Mesendoderm (in vitro differentiated cells): ENCODE data around the gene DAPL1.
"Not testable (repeated sequence)": the region's sequence is repeated elsewhere in the genome, so short reads cannot be mapped to it uniquely, and the experiment has no call there.

ENCODE experiments used
- DNase-seq: peaks from one replicate; pipeline ENCODE4 v3.0.0; 2013
- H2AK5ac ChIP-seq: 2 replicates; pipeline ENCODE4 v1.6.1; 2013; ENCODE audit warnings: low read length, inconsistent platforms
- H2BK120ac ChIP-seq: 2 replicates; pipeline ENCODE4 v1.6.1; 2013; ENCODE audit warnings: low read depth, mild to moderate bottlenecking, low read length, moderate library complexity, mixed read lengths
- H2BK15ac ChIP-seq: replicated peaks from 2 replicates; pipeline ENCODE4 v1.6.1; 2013; ENCODE audit warnings: low read depth, mild to moderate bottlenecking, moderate library complexity
- H2BK5ac ChIP-seq: 2 replicates; pipeline ENCODE4 v1.6.1; 2013; ENCODE audit warnings: low read length, inconsistent platforms
- H3K18ac ChIP-seq: 2 replicates; pipeline ENCODE4 v1.6.1; 2013; ENCODE audit warnings: mild to moderate bottlenecking, low read length, mixed read lengths
- H3K23ac ChIP-seq: one replicate; pipeline ENCODE4 v1.6.1; 2013; ENCODE audit warnings: low read length
- H3K27ac ChIP-seq: 2 replicates; pipeline ENCODE4 v1.5.1; 2013; ENCODE audit warnings: low read depth, mild to moderate bottlenecking, inconsistent platforms, low read length, moderate library complexity
- H3K27me3 ChIP-seq: 2 replicates; pipeline ENCODE4 v1.6.1; 2013; ENCODE audit warnings: low read length, control low read depth, mild to moderate bottlenecking, inconsistent platforms; ENCODE audit not compliant: insufficient read depth, poor library complexity
- H3K36me3 ChIP-seq: 2 replicates; pipeline ENCODE4 v1.6.1; 2013; ENCODE audit warnings: low read length, inconsistent platforms; ENCODE audit not compliant: control insufficient read depth, insufficient read depth
- H3K4ac ChIP-seq: one replicate; pipeline ENCODE4 v1.6.1; 2013; ENCODE audit warnings: low read depth, mild to moderate bottlenecking, low read length, moderate library complexity
- H3K4me1 ChIP-seq: 2 replicates; pipeline ENCODE4 v1.6.1; 2013; ENCODE audit warnings: low read depth, low read length, inconsistent platforms; ENCODE audit not compliant: control insufficient read depth
- H3K4me2 ChIP-seq: 2 replicates; pipeline ENCODE4 v1.6.1; 2013; ENCODE audit warnings: low read length
- H3K4me3 ChIP-seq: 2 replicates; pipeline ENCODE4 v1.5.1; 2013; ENCODE audit warnings: mild to moderate bottlenecking, low read length
- H3K56ac ChIP-seq: one replicate; pipeline ENCODE4 v1.6.1; 2013; ENCODE audit warnings: low read length
- H3K79me1 ChIP-seq: 2 replicates; pipeline ENCODE4 v1.6.1; 2013; ENCODE audit warnings: low read length, inconsistent platforms
- H3K79me2 ChIP-seq: 2 replicates; pipeline ENCODE4 v1.6.1; 2013; ENCODE audit warnings: mild to moderate bottlenecking, low read length; ENCODE audit not compliant: control insufficient read depth, insufficient read depth
- H3K9ac ChIP-seq: 2 replicates; pipeline ENCODE4 v1.6.1; 2013; ENCODE audit warnings: low read length, inconsistent platforms
- H4K5ac ChIP-seq: one replicate; pipeline ENCODE4 v1.6.1; 2013; ENCODE audit warnings: low read length
- H4K8ac ChIP-seq: one replicate; pipeline ENCODE4 v1.6.1; 2013; ENCODE audit warnings: low read depth, mild to moderate bottlenecking, control low read depth, low read length, moderate library complexity
- WGBS: extraction: QIAGEN DNeasy Blood & Tissue Kit; methylation state at CpG from one replicate; pipeline ENCODE4 v1.1.7; 2013; ENCODE audit warnings: low lambda C conversion rate, missing lambda C conversion rate; ENCODE audit not compliant: insufficient coverage; ENCODE audit errors: extremely low coverage; 5-methylcytosine and 5-hydroxymethylcytosine counted together

The DAPL1 gene

DNA sequence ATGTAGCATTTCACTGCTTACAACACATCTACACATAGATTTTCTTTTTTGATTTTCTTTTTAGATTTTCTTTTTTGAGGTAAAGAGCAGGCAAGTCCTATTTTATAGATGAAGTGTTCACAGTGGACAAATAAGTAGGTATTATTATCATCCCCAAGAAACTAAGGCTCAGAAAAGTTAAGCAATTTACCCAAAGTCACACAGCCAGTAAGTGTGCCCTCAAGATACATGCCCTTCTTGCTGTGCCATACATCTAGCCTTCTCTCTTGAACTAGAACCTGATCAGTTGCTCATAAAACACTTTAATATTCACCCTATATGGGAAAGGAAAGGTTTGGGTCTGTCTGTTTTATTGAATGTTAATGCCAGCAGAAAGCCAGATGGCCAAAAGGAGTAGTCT is 50.3 kb downstream of the DAPL1 start:
- Histone ChIP-seq H3K4me1 (peaks cover 6% of the 10 kb centered on the region), H4K8ac (no peak overlapping the region), H3K4me2 (no peak overlapping the region), H4K5ac (no peak overlapping the region), H3K4ac (no peak overlapping the region), H3K56ac (no peak overlapping the region), H2BK120ac (no peak overlapping the region), H3K79me2 (no peaks in the 10 kb centered on the region), H2BK5ac (no peak overlapping the region), H3K23ac (no peak overlapping the region), H3K9ac (no peak overlapping the region), H3K79me1 (no peaks in the 10 kb centered on the region), H3K4me3 (no peak overlapping the region), H2AK5ac (no peak overlapping the region), H3K27ac (no peak overlapping the region), H2BK15ac (no peak overlapping the region), H3K36me3 (no peaks in the 10 kb centered on the region), H3K27me3 (no peaks in the 10 kb centered on the region), H3K18ac (no peak overlapping the region)
- DNase-seq, result no peak

DNA sequence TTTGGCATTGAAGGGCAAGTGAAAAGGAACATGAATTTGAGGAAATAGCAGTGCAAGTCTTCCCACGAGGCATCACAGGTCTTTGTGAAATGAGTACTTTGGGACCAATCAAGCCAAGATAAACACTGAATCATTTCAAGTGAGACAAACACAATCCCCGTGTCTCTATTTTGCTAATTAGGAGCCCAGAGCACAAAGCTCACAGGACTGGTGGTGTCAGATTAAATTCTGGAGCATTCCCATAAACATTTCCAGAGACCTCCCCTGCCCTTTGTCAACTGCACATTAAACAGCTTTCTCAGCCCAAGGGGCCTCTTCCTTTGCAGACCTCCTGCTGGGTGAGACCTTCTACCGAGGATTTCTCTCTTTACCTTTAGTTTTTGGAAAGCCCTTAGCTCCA is 50.7 kb downstream of the DAPL1 start:
- no peaks in the 10 kb centered on the region for H3K27me3 ChIP-seq
- no peak overlapping the region for H4K5ac ChIP-seq
- no peak overlapping the region for H3K4me3 ChIP-seq
- H3K4me2 ChIP-seq, result no peak overlapping the region
- H3K4me1 ChIP-seq, result peaks cover 6% of the 10 kb centered on the region
- H4K8ac ChIP-seq, result no peak overlapping the region
- H3K27ac ChIP-seq, result no peak overlapping the region
- no peak overlapping the region for H3K23ac ChIP-seq
- no CpG with 5 or more reads among the region's 3 CpGs for WGBS
- no peaks in the 10 kb centered on the region for H3K79me2 ChIP-seq
- H3K4ac ChIP-seq, result no peak overlapping the region
- peak; percentile 8 for DNase-seq
- no peak overlapping the region for H3K56ac ChIP-seq
- H3K79me1 ChIP-seq, result no peaks in the 10 kb centered on the region
- no peak overlapping the region for H3K9ac ChIP-seq
- no peak overlapping the region for H2AK5ac ChIP-seq
- no peak overlapping the region for H2BK15ac ChIP-seq
- H3K18ac ChIP-seq, result peak overlapping the region; percentile 4
- H2BK120ac ChIP-seq, result no peak overlapping the region
- no peak overlapping the region for H2BK5ac ChIP-seq
- no peaks in the 10 kb centered on the region for H3K36me3 ChIP-seq

GRCh38 chr2:158847526-158847925 is 52.4 kb downstream of the DAPL1 start:
- H2BK15ac ChIP-seq, H3K23ac ChIP-seq, H2BK5ac ChIP-seq, H3K18ac ChIP-seq, H3K9ac ChIP-seq, H4K5ac ChIP-seq, H3K79me1 ChIP-seq, H3K4me2 ChIP-seq, H2BK120ac ChIP-seq, H3K4me1 ChIP-seq, H3K4ac ChIP-seq, H3K4me3 ChIP-seq, H3K27me3 ChIP-seq, H3K79me2 ChIP-seq, H3K27ac ChIP-seq, H4K8ac ChIP-seq, H2AK5ac ChIP-seq, H3K56ac ChIP-seq, H3K36me3 ChIP-seq: not testable (repeated sequence)
- no CpG with 5 or more reads among the region's 2 CpGs for WGBS
- peak; percentile 23 for DNase-seq

DNA sequence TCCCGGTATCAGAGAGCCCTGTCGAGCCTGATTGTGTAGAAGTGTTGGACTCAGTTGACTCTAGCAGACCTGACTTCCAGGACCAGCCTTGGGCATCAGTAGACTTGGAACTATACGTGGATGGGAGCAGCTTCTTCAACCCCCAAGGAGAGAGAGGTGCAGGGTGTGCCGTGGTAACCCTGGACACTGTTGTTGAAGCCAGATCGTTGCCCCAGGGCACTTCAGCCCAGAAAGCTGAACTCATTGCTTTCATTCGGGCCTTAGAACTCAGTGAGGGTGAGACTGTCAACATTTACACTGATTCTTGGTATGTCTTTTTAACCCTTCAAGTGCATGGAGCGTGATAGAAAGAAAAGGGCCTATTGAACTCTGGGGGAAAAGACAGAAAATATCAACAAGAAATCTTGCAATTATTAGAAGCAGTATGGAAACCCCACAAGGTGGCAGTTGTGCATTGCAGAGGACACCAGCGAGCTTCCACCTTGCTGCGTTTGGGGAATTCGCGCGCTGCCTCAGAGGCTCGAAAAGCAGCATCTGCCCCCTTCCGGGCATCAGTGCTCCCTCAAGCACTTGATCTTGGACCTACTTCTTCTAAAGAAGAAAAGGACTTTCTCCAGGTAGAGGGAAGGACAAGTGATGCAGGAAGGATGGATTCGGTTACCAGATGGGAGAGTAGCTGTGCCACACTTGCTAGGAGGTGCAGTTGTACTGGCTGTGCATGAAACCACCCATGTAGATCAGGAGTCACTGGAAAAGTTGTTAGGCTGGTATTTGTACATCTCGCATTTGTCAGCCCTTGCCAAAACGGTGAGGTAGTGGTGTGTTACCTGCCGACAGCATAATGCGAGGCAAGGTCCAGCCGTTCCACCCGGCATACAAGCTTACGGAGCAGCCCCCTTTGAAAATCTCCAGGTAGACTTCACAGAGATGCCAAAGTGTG is 53.2 kb downstream of the DAPL1 start:
- not testable (repeated sequence) for H4K8ac ChIP-seq, H2BK120ac ChIP-seq, H3K79me1 ChIP-seq, H3K4me2 ChIP-seq, H3K27ac ChIP-seq, H3K4me1 ChIP-seq, H3K79me2 ChIP-seq, H3K36me3 ChIP-seq, H2AK5ac ChIP-seq, H3K27me3 ChIP-seq, H3K23ac ChIP-seq, H2BK5ac ChIP-seq, H3K56ac ChIP-seq, H3K9ac ChIP-seq, H3K4ac ChIP-seq, H3K18ac ChIP-seq, H3K4me3 ChIP-seq, H4K5ac ChIP-seq, H2BK15ac ChIP-seq
- peak; percentile 19 for DNase-seq
- WGBS, result no CpG with 5 or more reads among the region's 22 CpGs

GRCh38 chr2:158860179-158860578 is 65.1 kb downstream of the DAPL1 start:
- H2AK5ac ChIP-seq, H2BK5ac ChIP-seq: not testable (repeated sequence)

GRCh38 chr2:158861626-158862025 is 66.5 kb downstream of the DAPL1 start:
- H2BK120ac ChIP-seq, H3K4me1 ChIP-seq, H2BK15ac ChIP-seq, H2BK5ac ChIP-seq, DNase-seq, H3K4ac ChIP-seq, H3K79me1 ChIP-seq, H3K4me3 ChIP-seq, H3K36me3 ChIP-seq, H3K9ac ChIP-seq, H3K79me2 ChIP-seq, H3K27me3 ChIP-seq, H3K18ac ChIP-seq, H2AK5ac ChIP-seq, H3K56ac ChIP-seq, H4K5ac ChIP-seq, H4K8ac ChIP-seq, H3K23ac ChIP-seq, H3K4me2 ChIP-seq, H3K27ac ChIP-seq: not testable (repeated sequence)
- no CpG with 5 or more reads among the region's 10 CpGs for WGBS

More at GRCh38 chr2:158860179-158860578, 65.1 kb downstream of the DAPL1 start:
- DNase-seq, H3K4me1 ChIP-seq, H3K56ac ChIP-seq, H3K4me3 ChIP-seq, H2BK120ac ChIP-seq, H3K27me3 ChIP-seq, H4K8ac ChIP-seq, H4K5ac ChIP-seq, H3K4me2 ChIP-seq, H3K23ac ChIP-seq, H3K36me3 ChIP-seq, H3K79me1 ChIP-seq, H3K9ac ChIP-seq, H3K18ac ChIP-seq, H3K4ac ChIP-seq, H2BK15ac ChIP-seq, H3K27ac ChIP-seq, H3K79me2 ChIP-seq: not testable (repeated sequence)
- no CpG with 5 or more reads among the region's 9 CpGs for WGBS
